Left cardiac atrium (tissue), 4 donors: ENCODE measurements around the gene PIAS1. TPM values are rescaled to one million over a fixed set of nuclear protein-coding genes. Genes with fewer than 3 reads are reported as not detected.

Experiments
- ATAC-seq, 2 donors: fragments of 200-7000 bp; cut with Tn5 transposase; one replicate each; pipeline ENCODE4 v1.9.1; 2020; ENCODE audit warnings: mild to moderate bottlenecking in 2 of 2, moderate library complexity in 2 of 2
- DNase-seq: peaks from one replicate; pipeline ENCODE4 v3.0.0-alpha.2; 2020
- intact Hi-C, 2 donors: fragments of 100-400 bp; cut with DNase I; formaldehyde crosslinking; loops; one replicate each; pipeline versions ENCODE4 v1.14.1 to v1.15.1; 2022 to 2023
- total RNA-seq, 2 donors: library from RNA; stranded (reverse); fragmentation: NEBNext Ultra II Directional; extraction: Animal tissue kit (Norgen Biotek cat#: 25700); gene quantifications; one replicate each; pipeline ENCODE4 v1.2.1, GENCODE V29; 2021
- donor health status: DM: no; HTN: yes; CAD: no.
- donor health status: DM: no; HTN: yes; CAD: no; lungs with severe emphysema.
- donor health status: DM: yes; HTN: yes; CAD: no.
- donor health status: Dilated cardiomyopathy.

Gene PIAS1
- total RNA-seq, 2 donors from 2014 or later = 27.1 to 31.7 TPM

- intact Hi-C loops = no loop called here
- DNase-seq = no peak
- ATAC-seq = no peak
Observed at GRCh38 chr15:68098465-68098864, 44.4 kb downstream of the PIAS1 start.

GRCh38 chr15:68100194-68100593 is 46.1 kb downstream of the PIAS1 start:
- ATAC-seq = no peak
- intact Hi-C loops = no loop called here

DNA sequence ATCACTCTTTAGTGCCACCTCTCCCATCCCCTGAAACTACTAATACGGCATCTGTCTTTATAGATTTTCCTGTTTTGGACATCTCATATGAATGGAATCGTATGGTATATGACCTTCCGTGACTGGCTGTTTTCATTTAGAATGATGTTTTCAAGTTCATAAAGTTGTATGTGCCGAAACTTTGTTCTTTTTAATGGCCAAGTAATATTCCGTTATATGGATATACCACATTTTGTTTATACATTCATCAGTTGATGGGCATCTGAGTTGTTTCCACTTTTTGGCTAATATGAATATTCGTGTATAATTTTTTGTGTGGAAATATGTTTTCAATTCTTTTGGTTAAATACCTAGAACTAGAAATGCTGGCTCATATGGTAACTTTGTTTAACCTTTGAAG is 49.5 kb downstream of the PIAS1 start:
- intact Hi-C loops = no loop called here
- no peak for DNase-seq
- no peak for ATAC-seq

More at GRCh38 chr15:68100194-68100593, 46.1 kb downstream of the PIAS1 start:
- no peak for DNase-seq

GRCh38 chr15:68106656-68107055 is 52.5 kb downstream of the PIAS1 start:
- DNase-seq = no peak
- ATAC-seq = no peak
- intact Hi-C loops = no loop called here

- no peak for ATAC-seq
- intact Hi-C loops = no loop called here
- DNase-seq = no peak
Observed at GRCh38 chr15:68107142-68107541, 53.0 kb downstream of the PIAS1 start.

- ATAC-seq (no peak), DNase-seq (no peak)
- intact Hi-C loops = no loop called here
Observed at GRCh38 chr15:68112706-68113105, 58.6 kb downstream of the PIAS1 start.

- ATAC-seq = peak in 1 of 2 donors; percentile 53
- DNase-seq = no peak
- intact Hi-C loops = no loop called here
Observed at GRCh38 chr15:68113273-68113672, 59.2 kb downstream of the PIAS1 start.

DNA sequence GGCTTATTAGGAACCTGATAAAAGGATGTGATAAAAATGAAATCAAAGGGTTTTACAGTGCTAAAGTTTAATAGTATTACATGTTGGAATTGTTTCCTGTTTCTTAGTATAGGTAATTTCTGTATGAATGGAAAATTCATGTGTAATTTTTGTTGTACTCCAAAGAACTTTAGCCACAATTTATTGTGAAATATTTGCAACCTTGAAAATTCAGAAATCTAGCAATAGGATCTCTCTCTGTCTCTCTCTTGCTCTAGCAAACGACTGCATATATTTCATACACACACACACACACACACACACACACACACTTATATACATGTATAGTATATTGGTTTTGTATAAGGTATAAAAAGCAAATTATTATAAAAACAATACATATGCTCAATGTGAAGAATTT is 59.6 kb downstream of the PIAS1 start:
- ATAC-seq = no peak
- no peak for DNase-seq
- intact Hi-C loops = no loop called here

- DNase-seq (no peak), ATAC-seq (peak; percentile 30 to 57)
- intact Hi-C loops = no loop called here
Observed at GRCh38 chr15:68114356-68114755, 60.2 kb downstream of the PIAS1 start.

GRCh38 chr15:68114840-68115239 is 60.7 kb downstream of the PIAS1 start:
- no peak for DNase-seq
- intact Hi-C loops = no loop called here

GRCh38 chr15:68124700-68125099 is 70.6 kb downstream of the PIAS1 start:
- DNase-seq (no peak), ATAC-seq (no peak)
- intact Hi-C loops = no loop called here

More at GRCh38 chr15:68114840-68115239, 60.7 kb downstream of the PIAS1 start:
- ATAC-seq = no peak

- intact Hi-C loops = no loop called here
- peak; percentile 37 for DNase-seq
- peak in 1 of 2 donors; percentile 40 for ATAC-seq
Observed at GRCh38 chr15:68126396-68126795, 72.3 kb downstream of the PIAS1 start.

DNA sequence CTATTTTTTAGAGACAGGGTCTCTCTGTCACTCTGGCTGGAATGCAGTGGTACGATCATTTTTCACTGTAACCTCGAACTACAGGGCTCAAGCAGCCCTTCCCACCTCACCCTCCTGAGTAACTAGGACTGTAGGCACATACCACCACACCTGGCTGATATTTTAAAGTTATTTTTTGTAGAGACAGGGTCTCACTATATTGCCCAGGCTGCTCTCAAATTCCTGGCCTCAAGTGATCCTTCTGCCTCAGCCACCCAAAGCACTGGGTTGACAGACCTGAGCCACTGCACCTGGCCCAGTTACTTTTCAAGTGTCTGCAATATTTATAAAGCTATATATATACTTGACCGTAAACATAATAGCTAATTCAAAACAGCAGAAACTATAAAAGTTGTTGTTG is 75.0 kb downstream of the PIAS1 start:
- DNase-seq (no peak), ATAC-seq (no peak)
- intact Hi-C loops = no loop called here

- intact Hi-C loops = no loop called here
- no peak for ATAC-seq
- no peak for DNase-seq
Observed at GRCh38 chr15:68130851-68131250, 76.7 kb downstream of the PIAS1 start.

GRCh38 chr15:68137096-68137495 is 83.0 kb downstream of the PIAS1 start:
- ATAC-seq = no peak
- intact Hi-C loops = no loop called here
- no peak for DNase-seq

GRCh38 chr15:68143129-68143528 is 89.0 kb downstream of the PIAS1 start:
- DNase-seq (no peak), ATAC-seq (no peak)
- intact Hi-C loops = no loop called here

GRCh38 chr15:68143785-68144184 is 89.7 kb downstream of the PIAS1 start:
- intact Hi-C loops = no loop called here
- DNase-seq = no peak
- no peak for ATAC-seq

- no peak for DNase-seq
- no peak for ATAC-seq
- intact Hi-C loops = no loop called here
Observed at GRCh38 chr15:68145706-68146105, 91.6 kb downstream of the PIAS1 start.

GRCh38 chr15:68148039-68148438 is 93.9 kb downstream of the PIAS1 start:
- no peak for ATAC-seq
- intact Hi-C loops = no loop called here
- no peak for DNase-seq

DNA sequence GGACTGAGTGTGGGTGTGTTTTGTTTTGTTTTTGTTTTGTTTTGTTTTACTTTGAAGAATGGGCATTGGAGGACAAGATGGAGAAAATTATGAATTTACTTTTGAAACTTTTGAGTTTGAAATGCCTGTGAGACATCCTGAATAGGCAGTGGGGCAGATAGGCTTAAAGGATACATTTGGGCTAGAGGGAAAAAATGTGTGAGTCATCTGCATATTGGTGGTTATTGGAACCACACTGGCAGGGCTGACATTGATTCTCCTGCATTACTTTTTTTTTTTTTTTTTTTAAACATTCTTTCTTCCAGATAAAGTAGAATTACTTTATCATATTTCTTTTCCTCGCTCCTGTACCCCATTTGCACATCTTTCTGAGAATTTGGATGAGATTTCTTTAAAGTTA is 94.9 kb downstream of the PIAS1 start:
- no peak for ATAC-seq
- no peak for DNase-seq
- intact Hi-C loops = no loop called here

- DNase-seq = no peak
- no peak for ATAC-seq
- intact Hi-C loops = no loop called here
Observed at GRCh38 chr15:68150187-68150586, 96.1 kb downstream of the PIAS1 start.

- ATAC-seq = no peak
- DNase-seq = no peak
- intact Hi-C loops = no loop called here
Observed at GRCh38 chr15:68151277-68151676, 97.2 kb downstream of the PIAS1 start.
